HG02852 (cell line): ENCODE measurements around the gene TMEM18.
"Not testable (repeated sequence)": the region's sequence is repeated elsewhere in the genome, so short reads cannot be mapped to it uniquely, and the experiment has no call there.

Source experiments
- ATAC-seq: cut with Tn5 transposase; IDR thresholded peaks from one replicate; pipeline ENCODE4 v1.9.1; 2021; ENCODE audit warnings: mild to moderate bottlenecking, moderate library complexity; ENCODE audit not compliant: unreplicated experiment

Gene TMEM18

DNA sequence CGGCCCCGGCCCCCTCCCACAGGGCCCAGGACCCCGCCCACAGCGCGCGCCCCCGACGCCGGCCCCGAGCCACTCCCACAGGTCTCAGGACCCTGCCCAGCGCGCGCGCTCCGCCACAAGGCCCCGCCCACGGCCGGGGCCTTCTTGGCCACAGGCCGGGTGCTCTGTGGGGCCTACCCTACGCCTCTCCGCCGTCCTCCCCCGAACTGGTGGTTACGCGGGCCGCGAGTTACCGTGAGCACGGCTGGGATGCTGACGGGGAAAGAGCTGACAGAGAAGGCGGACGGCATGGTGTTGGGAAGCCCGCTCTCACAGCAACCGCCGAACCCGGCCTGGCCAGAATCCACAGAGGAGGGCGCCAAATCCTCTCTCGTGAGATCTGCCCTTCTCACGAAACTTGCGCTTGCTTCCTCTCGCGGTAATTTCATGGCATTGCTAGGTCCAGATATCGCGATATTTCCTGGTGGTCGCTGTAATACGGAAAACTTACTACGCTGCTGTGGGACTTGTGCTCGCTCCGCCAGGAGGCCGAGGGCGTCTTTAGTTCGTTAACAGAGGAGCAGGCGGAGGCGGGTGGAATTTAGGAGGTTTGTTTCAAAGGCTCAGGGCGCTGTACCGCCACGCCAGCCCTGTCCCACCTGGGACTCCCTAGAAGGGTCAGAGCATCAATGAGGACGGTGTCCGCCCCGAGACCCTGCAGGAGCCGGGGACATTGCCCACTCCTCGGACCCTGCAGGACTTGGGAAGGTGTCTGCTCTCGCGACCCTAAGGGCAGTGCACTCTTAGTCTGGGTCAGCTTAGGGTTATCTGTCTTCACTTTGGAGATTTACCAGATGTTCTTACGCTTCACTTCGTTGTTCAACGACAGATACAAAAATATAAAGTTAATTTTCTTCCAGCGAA is at the start of gene TMEM18:
Gene TMEM18, minus strand, starts transcription at position 351 of the 903 bp plus-strand sequence. Its CDS starts 61 bp downstream, at position 290.
- ATAC-seq = peak; percentile 58

DNA sequence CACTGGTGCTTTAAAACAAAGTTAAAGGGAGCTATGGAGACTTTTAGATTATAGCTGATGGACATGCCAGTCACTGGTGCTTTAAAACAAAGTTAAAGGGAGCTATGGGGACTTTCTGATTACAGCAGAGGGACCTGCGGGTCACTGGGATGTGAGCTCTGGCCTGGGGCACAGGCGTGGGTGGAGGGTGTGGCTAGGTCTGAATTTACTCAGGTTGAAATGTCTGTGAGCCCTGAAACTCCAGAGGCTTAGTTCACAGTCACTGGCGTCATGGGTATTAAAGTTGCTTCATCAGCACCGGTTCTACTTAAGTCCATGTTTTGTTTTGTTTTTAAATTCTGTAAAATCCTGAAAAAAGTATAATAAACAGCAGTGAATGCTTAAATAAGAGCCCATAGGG is 49.0 kb upstream of the TMEM18 start:
- peak; percentile 82 for ATAC-seq

DNA sequence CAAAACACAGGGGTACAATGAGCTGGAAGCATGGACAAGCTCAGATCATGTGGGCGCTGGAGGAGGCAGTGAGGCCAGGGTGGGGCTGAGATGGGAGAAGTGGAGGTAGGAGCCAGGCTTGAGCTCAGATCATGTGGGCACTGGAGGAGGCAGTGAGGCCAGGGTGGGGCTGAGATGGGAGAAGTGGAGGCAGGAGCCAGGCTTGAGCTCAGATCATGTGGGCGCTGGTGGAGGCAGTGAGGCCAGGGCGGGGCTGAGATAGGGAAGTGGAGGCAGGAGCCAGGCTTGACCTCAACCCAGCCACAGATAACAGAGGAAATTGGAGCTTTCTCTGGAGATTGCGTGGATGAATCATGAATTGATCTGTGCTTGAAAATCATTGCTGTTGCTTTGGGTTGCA is 48.3 kb upstream of the TMEM18 start:
- ATAC-seq = no peak

DNA sequence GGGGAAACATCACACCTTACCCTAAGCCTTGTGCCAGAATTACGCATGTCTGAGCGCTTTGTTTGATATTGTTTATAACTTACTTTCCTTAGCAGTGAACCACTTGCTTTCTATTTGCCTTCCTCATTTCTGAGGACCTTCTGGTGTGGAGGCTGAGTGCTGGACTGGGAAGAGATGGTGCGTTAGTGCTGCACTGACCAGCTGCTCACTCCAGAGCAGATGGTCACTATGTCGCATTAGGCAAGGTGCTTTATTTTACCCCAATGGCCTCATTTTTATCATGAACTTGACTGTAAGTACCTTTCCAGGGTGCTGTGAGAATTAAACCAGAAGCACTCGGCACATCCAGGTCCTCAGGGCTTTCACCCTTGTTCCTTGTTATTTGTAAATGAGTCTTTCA is 46.6 kb upstream of the TMEM18 start:
- ATAC-seq = no peak

DNA sequence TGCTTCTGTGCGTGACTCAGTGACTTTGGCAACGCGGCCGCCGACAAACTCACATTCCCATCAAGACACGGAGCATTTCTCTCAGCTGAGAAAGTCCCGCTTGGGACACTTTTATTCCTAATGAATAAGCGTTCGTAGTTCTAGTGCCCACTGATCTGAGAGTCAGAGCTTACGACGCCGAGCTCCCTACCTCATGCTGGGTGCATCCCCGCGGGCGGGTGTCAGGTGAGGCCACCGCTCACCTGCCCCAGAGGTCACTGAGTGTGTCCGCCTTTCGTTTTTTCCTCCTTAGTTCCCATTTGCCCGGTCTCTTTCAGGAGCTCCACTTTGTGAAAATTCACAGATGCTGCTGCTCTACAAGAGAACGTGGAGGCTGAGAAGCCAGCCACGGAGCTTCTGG is 43.6 kb upstream of the TMEM18 start:
- no peak for ATAC-seq

DNA sequence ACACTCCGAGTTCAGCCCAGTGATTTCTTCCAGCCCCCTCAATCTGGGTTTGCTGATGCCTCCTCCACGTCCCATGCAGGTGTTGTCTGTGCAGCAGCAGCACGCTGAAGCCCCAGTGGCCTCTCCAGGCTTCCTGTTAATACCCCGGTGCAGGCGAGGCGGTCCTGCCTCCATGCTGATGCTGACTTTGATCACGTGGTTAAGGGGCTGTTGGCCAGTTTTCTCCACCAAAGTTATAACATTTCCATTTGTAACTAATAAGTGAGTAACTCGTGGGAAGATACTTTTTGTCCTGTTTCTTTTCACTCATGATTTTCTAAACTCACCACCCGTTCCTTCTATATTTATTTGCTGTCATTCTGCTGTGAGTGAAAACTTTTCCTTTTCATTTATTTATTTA is 42.5 kb upstream of the TMEM18 start:
- ATAC-seq = no peak

DNA sequence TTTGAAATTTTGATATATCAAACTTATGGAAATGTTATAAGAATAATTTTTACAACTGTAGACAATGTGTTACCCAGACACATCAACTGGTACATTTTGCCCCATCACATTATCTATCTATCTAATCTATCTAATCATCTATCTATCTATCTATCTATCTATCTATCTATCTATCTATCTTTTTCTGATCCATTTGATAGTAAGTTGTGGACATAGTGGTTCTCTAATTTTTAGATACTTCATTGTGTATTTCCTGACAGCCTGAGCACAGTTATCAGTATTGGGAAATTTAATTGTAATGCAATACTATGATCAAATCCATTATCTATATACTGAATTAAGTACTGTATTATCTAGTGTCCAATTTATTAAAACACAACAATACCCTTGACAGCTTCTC is 42.0 kb upstream of the TMEM18 start:
- ATAC-seq = no peak

DNA sequence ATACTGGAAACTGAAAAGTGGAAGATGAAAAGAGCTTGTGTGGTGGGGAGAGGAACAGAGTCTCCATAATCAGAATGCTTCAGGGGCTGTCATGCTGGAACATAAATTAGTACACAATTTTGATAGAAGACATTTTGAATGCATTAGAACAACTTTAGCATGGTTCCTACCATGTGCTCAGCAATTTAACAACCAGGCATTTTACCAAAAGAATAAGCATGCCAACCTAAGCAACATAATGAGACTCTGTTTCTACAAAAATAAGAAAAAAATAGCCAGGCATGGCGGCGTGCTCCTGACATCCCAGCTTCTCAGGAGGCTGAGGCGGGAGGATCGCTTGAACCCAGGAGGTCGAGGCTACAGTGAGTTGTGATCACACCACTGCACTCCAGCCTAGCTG is 40.5 kb upstream of the TMEM18 start:
- no peak for ATAC-seq

DNA sequence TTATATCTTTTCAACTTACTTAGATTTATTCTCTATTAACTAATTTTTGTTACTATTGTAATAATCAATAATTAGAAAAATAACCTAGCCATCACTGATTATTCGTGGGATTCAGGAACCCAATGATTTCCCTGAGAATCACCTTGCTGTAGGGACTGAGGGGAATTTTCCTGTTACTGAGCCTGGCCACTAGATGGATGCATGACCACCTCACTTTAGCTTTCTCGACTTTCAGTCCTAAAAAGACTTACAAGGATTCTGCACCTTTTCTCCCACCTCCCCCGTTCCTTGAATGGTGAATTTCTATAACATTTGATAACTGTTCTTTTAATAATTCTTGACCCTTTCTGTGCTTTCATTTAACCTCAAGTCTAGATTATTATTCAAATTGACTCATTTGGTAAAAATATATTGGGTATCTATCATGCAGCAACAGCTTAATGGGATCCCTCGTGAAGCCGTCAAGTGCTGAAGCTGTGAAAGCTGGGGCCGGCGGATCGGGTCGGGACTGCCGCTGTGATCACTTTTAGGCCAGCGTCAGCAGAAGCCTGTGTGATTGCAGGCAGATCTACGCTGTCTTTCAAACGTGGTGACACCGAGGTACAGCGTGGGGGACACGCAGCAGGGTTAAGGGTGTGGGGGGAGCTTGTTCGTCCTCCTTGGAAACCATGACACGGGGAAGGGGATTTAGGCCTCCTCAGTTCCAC is 38.8 kb upstream of the TMEM18 start:
- ATAC-seq = no peak

DNA sequence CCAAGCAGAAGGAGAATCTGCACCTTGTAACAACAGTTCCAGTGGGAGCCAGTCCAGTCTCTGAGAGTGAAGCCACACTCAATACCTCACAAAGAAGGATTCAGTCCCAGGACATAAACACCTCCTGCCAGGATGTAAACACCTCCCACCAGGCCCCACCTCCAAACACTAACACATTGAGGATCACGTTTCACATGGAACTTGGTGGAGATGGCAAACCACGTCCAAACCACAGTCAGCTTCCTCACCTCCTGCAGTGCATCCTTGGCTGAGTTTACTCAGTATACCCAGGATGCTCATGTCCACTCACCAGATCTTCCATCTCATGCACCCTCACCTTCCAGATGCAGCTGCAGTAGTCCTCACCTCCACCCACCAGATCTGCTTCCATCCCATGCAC is 37.8 kb upstream of the TMEM18 start:
- ATAC-seq = no peak

DNA sequence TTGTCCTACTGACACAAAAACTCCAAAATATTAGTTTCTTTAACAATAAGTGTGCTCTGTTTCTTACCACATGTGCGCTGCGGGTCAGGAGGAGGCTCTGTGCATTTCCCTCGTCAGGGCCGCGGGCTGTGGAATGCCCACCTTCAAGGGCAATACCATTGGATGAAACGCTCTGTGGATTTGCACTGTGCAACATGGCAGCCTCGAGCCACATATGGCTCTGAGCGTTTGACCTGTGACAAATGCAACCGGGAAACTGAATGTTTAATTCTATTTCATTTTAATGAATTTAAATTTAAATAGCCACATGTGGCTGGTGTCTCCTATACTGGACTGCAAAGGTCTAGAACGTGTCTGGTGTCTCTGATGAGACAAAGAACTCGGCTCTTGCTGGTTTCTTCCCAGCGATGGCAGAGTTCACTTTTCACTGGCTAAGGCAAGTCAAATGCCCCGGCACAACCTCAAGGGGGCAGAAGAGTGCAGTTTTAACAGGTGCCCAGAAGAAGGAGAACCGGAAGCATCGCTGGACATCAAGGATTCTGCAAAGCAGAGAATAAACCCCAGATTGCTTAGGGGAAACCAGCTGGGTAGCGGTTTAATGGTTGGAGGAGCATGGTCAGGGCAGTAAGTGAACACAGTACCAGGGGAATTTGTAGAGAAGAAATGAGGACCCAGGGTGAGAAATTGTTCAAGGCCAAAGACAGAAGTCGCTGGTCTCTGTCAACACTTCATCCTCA is 37.0 kb upstream of the TMEM18 start:
- ATAC-seq = peak; percentile 93

DNA sequence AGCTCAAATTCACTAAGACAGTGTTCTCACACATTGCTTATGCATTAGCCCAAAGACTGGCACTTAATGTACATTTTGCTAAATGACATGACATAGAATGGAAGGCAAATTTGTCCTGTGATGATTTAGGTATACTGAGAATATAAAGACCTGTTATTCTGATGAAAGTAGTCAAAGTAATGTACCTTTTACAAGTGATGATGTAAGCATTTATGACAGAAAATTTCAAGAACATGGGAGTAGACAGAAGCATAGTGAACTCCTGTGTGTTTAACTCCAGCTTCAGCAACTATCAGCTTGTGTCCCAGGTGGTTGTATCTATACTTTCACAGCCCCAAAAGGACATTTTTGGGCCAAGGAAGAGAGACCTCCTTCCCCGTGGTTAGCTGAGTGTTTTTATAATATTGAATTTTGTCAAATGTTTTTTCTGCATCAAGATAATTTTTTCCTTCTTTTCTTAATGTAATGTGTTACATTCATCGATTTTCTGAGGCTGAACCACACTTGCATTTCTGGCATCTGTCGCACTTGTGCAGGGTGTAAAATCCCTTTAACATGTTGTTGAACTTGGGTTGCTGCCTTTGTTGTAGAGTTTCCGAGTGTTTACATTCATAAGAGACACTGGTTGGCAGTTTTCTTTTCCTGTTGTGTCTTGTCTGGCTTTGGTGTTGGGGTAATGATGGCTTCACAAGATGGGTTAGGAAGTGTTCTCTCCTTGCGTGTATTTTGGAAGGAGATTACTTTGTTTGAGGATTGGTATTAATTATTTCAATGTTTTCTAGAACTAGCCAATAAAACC is 33.9 kb upstream of the TMEM18 start:
- no peak for ATAC-seq

DNA sequence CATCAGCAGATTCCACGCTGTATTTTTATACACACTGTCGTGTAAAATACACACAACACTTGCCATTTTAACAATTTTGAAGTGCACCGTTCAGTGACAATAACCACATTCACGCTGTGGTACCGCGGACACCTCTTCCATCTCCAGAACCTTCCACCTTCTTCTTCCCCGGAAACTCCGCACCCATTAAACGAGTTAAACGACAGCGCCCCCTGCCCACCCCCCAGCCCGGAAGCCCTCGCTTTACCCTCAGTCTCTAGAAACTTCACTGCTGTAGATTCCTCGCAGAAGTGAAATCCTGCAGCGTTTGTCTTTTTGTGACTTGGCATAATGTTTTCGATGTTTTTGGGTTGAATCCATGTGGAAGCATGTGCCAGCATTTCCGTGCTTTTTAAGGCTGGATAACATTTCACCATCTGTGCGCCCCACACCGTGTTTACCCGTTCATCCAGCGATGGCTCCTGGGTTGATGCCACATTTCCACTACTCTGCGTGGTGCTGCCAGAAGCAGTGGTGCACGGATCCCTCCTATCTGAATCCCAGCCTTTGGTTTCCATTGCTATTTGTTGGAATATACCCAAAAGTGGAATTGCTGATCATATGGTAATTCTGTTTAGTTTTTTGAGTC is 32.0 kb upstream of the TMEM18 start:
- no peak for ATAC-seq

DNA sequence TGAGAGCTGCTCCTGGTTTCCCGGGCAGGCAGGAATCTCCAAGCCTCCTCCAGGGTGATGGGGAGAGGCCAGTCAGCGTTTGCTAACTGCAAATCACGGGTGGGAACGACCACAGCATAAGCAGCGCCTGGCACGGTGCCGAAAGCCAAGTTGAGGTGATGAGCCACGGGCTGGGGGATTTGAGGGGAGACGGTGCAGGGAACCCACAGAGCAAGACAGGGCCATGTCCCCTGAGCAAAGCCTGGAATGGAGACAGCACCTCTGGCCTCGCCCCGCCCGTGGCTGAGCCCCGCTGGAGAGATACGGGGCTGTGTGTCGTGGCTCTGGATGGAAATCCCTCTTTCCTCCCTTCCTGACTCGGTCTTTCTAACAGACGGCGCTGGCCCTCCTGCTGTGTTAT is 31.5 kb upstream of the TMEM18 start:
- no peak for ATAC-seq

DNA sequence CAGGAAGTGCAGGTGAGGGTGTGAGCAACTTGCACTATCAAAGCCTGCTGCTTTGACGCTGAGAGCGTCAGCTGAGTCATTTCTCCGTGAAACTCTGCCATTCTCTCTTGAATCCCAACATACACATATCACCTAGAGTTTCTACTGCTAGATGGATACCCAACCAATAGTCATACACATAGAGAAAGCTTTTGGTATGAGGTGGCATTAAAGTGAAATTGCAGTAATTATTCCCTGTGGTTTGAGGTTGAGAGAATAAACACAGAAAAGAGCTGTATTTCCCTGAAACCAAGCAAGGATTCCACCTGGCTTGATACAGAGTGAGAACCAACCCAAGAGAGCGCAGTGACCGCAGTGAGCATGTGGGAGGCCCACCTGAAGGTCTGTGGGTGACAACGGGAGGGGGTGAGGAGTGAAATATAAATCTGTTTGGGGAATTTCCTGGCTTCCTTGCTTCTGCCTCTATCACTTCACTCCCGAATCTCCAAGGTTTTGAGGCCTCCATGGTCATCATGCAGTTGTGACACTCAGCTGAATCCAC is 28.8 kb upstream of the TMEM18 start:
- peak; percentile 94 for ATAC-seq

DNA sequence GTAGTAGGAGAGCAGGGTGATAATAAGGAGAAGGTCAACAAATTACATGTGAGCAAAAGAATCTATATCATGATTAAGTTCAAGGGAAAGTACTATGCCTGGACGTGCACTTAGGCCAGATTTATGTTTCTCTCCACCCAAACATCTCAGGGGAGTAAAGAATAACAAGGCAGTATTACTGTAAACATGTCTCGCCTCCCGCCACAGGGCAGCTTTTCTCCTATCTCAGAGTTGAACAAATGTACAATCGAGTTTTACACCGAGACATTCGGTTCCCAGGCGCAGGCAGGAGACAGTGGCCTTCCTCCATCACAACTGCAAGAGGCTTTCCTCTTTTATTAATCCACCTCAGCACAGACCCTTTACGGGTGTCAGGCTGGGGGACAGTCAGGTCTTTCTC is 25.6 kb upstream of the TMEM18 start:
- not testable (repeated sequence) for ATAC-seq

DNA sequence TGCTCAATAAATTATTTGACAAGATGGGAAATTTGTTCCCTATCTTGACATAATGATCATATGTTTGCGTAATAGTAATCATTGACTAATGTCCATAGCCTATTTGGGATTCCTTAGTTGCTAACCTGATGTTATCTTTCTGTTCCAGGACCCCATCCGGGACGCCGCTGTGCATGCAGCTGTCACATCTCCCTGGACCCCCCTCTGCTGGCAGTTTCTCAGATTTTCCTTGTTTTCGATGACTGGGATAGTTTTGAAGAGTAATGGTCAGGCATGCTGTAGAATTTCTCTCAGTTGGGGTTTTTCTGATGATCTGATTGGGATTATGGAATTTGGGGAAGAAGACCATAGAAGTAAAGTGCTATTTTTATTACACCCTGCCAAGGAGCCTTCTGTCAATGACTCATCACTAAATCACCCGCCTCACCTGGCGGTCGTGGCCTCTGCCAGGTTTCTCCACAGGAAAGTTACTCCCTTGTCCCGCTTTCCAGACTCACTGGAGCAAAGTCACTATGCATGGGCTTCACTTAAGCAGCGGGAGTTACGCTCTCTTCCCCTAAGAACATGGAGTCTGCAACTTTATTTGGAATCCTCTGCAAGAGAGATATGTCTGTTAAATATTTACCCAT is 19.9 kb upstream of the TMEM18 start:
- no peak for ATAC-seq

DNA sequence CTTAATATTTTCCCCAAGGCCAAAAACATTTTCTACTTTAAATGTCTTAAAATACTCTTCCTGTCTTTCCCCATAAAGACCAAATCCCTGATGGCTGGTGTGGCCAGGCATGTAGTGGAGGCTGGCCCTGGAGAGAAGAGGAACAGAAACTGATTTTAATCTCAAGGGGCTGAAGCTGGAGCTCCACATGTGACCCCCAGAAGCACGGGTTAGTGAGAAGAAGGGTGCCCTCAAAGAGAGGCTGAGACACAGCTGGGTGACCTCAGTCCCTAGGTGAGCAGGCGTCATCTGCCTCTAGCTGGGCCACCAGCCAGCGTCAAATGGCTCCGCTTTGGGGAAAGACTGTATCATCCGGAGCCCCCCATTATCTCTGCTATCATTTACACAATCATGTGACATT is 19.3 kb upstream of the TMEM18 start:
- peak; percentile 90 for ATAC-seq

DNA sequence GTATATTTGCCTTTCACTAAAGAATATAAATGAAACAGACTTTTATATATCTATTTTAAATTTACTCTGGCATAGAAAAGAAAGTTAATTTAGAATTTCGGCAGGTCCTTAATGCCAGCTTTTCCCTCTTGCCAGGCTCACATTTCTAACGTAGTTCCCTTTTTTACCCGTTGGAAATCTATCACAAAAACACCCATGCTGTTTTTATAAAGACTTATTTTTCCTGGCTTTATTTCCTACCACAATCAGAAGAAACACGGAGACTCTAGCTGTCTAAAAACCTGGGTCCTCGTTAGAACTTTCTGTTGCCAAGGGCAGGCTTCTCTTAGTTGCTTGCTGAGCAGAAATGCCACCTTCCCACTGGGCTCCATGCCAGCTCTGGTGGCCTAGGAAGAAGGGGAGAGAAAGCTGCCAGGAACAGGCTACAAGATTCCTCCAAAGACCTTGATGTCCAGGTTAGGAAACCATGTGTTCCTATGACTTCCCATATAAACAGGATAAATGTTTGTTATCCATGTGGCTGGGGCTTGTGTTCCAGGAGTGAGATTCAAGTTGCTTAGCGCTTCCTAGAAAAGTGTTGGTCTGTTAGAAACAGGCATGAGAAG is 17.8 kb upstream of the TMEM18 start:
- ATAC-seq = no peak
